GM12878 (cell line): ENCODE measurements around the gene CHRDL2. TPM values are rescaled to one million over a fixed set of nuclear protein-coding genes. Genes with fewer than 3 reads are reported as not detected.

ENCODE experiments used
- ATAC-seq: fragments of 200-7000 bp; cut with Tn5 transposase; 3 replicates; pipeline ENCODE4 v1.9.1; 2020; ENCODE audit warnings: mild to moderate bottlenecking, moderate library complexity
- BruUV-seq: library from RNA; stranded (reverse); fragments of 400-500 nt; replicated peaks from 2 replicates; lab custom pipeline; 2021; lab: Mats Ljungman, UMichigan
- CTCF ChIA-PET: fragments of 300-600 bp; sonication (Branson Sonifier 250); formaldehyde crosslinking; extraction: SDS; loops from one replicate; lab custom pipeline; 2021; ENCODE audit warnings: inconsistent platforms; lab: Yijun Ruan, JAX
- POLR2A ChIA-PET: fragments of 350-600 bp; formaldehyde crosslinking; extraction: SDS; loops from one replicate; lab custom pipeline; 2021; ENCODE audit warnings: inconsistent platforms; lab: Charles Lee
- RAD21 ChIA-PET: fragments of 300-600 bp; sonication (Branson Sonifier 250); formaldehyde crosslinking; loops from one replicate; lab custom pipeline; 2023; ENCODE audit warnings: antibody characterized with exemption; ENCODE audit not compliant: unreplicated experiment; lab: Charles Lee
- SMC1A ChIA-PET: fragments of 300-600 bp; sonication (Branson Sonifier 250); formaldehyde crosslinking; loops from one replicate; lab custom pipeline; 2023; ENCODE audit not compliant: unreplicated experiment, uncharacterized antibody; lab: Charles Lee
- DNase-seq: peaks from one replicate; pipeline ENCODE4 v3.0.0-alpha.2; 2011; ENCODE audit warnings: low read depth, low spot score
- FAIRE-seq: peaks from 3 replicates; lab custom pipeline; 2011; peaks lifted over from hg19 to GRCh38; lab: Jason Lieb, UNC
- H2AFZ ChIP-seq: 2 replicates; pipeline ENCODE4 v1.6.0; 2011; ENCODE audit warnings: low read depth, low read length, control low read depth; ENCODE audit not compliant: control insufficient read depth
- H3K27ac ChIP-seq: 2 replicates; pipeline ENCODE4 v1.5.1; 2011; ENCODE audit warnings: control low read depth; ENCODE audit not compliant: control insufficient read depth, insufficient read depth
- H3K27me3 ChIP-seq, 2 experiments: replicated peaks in 1 of 2; 2 replicates each; pipeline versions ENCODE4 v1.6.0 to v1.6.1; 2011; ENCODE audit warnings: low read length in 1 of 2; ENCODE audit not compliant: control insufficient read depth in 2 of 2, insufficient read depth in 2 of 2
- H3K36me3 ChIP-seq, 2 experiments: 2 replicates each; pipeline ENCODE4 v1.5.1; 2011; ENCODE audit warnings: low read length in 1 of 2; ENCODE audit not compliant: control insufficient read depth in 2 of 2, insufficient read depth in 2 of 2
- H3K4me1 ChIP-seq: 2 replicates; pipeline ENCODE4 v1.6.1; 2011; ENCODE audit warnings: mild to moderate bottlenecking, low read length, moderate library complexity, mixed read lengths; ENCODE audit not compliant: control insufficient read depth, insufficient read depth
- H3K4me2 ChIP-seq: 2 replicates; pipeline ENCODE4 v1.6.0; 2011; ENCODE audit warnings: control low read depth; ENCODE audit not compliant: control insufficient read depth, insufficient read depth
- H3K4me3 ChIP-seq: fragments of 200-600 bp; sonication (generic); 2 replicates; pipeline ENCODE4 v1.5.1; 2016
- H3K79me2 ChIP-seq: 2 replicates; pipeline ENCODE4 v1.6.0; 2011; ENCODE audit warnings: low read length; ENCODE audit not compliant: control insufficient read depth, insufficient read depth
- H3K9ac ChIP-seq: 2 replicates; pipeline ENCODE4 v1.8.0; 2011; ENCODE audit warnings: low read length, control low read depth, mixed read lengths; ENCODE audit not compliant: control insufficient read depth, insufficient read depth
- H3K9me3 ChIP-seq: replicated peaks from 3 replicates; pipeline ENCODE4 v1.5.1; 2011; ENCODE audit warnings: mild to moderate bottlenecking, low read length; ENCODE audit not compliant: control insufficient read depth, insufficient read depth
- H4K20me1 ChIP-seq: 2 replicates; pipeline ENCODE4 v1.6.0; 2011; ENCODE audit not compliant: control insufficient read depth, insufficient read depth
- BRCA1 ChIP-seq: IDR thresholded peaks from 2 replicates; pipeline ENCODE4 v1.6.1; 2011; ENCODE audit warnings: low read depth, low read length, improper control_type of control experiment
- EED ChIP-seq: sonication (generic); IDR thresholded peaks from 2 replicates; pipeline ENCODE4 v1.6.1; 2016; ENCODE audit warnings: antibody characterized with exemption, low read depth
- EP300 ChIP-seq, 2 experiments: fragments of 150-350 bp in 1 of 2; IDR thresholded peaks; 2 replicates each; pipeline ENCODE4 v1.6.1; 2011 to 2012; ENCODE audit warnings: low read depth in 2 of 2, low read length in 2 of 2, borderline replicate concordance in 1 of 2, improper control_type of control experiment in 1 of 2, inconsistent platforms in 1 of 2; ENCODE audit not compliant: control insufficient read depth in 1 of 2
- FOXM1 ChIP-seq: IDR thresholded peaks from 2 replicates; pipeline ENCODE4 v1.6.1; 2012; ENCODE audit warnings: low read depth, mild to moderate bottlenecking, inconsistent platforms, low read length, moderate library complexity
- LARP7 ChIP-seq: fragments of 450-650 bp; IDR thresholded peaks from 2 replicates; pipeline ENCODE4 v1.6.1; 2017; ENCODE audit warnings: mild to moderate bottlenecking
- NRF1 ChIP-seq: conservative IDR thresholded peaks from 2 replicates; pipeline ENCODE4 v1.6.1; 2011; ENCODE audit warnings: mild to moderate bottlenecking, low read depth, low read length, improper control_type of control experiment
- RUNX3 ChIP-seq: IDR thresholded peaks from 2 replicates; pipeline ENCODE4 v1.6.1; 2012; ENCODE audit warnings: low read length, inconsistent platforms
- SPI1 ChIP-seq: IDR thresholded peaks from 2 replicates; pipeline ENCODE4 v1.6.1; 2011; ENCODE audit warnings: low read depth, mild to moderate bottlenecking, low read length, moderate library complexity, borderline replicate concordance; ENCODE audit not compliant: insufficient read depth
- SUZ12 ChIP-seq: fragments of 200-600 bp; sonication (generic); IDR thresholded peaks from one replicate; pipeline ENCODE4 v1.6.1; 2018; ENCODE audit warnings: antibody characterized with exemption, mild to moderate bottlenecking; ENCODE audit not compliant: unreplicated experiment
- TARDBP ChIP-seq: IDR thresholded peaks from 2 replicates; pipeline ENCODE4 v1.6.1; 2016; ENCODE audit warnings: borderline replicate concordance
- WGBS: methylation state at CpG from one replicate; pipeline ENCODE4 v1.1.6; 2016; ENCODE audit warnings: low lambda C conversion rate; ENCODE audit not compliant: insufficient replicate concordance, insufficient coverage; ENCODE audit errors: missing lambda C conversion rate; 5-methylcytosine and 5-hydroxymethylcytosine counted together
- in situ Hi-C: fragments of 300-500 bp; cut with MboI; formaldehyde crosslinking; loops from 9 replicates; pipeline ENCODE4 v1.14.3; 2018; ENCODE audit warnings: mixed read lengths
- intact Hi-C: fragments of 100-400 bp; cut with micrococcal nuclease; formaldehyde crosslinking; loops from one replicate; pipeline ENCODE4 v1.14.2; 2022; ENCODE audit not compliant: unreplicated experiment
- polyA plus RNA-seq, 11 experiments: library from polyadenylated mRNA; depleted of rRNA in 4 of 11; unstranded in 6 of 11; stranded (reverse) in 5 of 11; fragments of >200 nt; fragmentation: Nextera tagmentation in 4 of 11; fragmentation: Illumina TruSeq in 1 of 11; extraction: Ambion mirVana in 4 of 11; extraction: Trizol in 1 of 11; gene quantifications; 1 replicate in 1 of 11; 2 replicates in 10 of 11; pipeline versions ENCODE4 v1.2.1 to v1.2.3, GENCODE V29; 2011 to 2016; ENCODE audit warnings: inconsistent platforms in 2 of 11, missing spikeins in 2 of 11, low read depth in 1 of 11
- total RNA-seq, 4 experiments: library from RNA; depleted of rRNA in 3 of 4; stranded (reverse); fragments of >200 nt in 3 of 4; fragmentation: Illumina TruSeq in 1 of 4; extraction: Trizol in 1 of 4; gene quantifications; 2 replicates each; pipeline versions ENCODE4 v1.2.1 to v1.2.3, GENCODE V29; 2013 to 2021
- TF ChIP-seq, protein P1 (sequence below): IDR thresholded peaks from 2 replicates; pipeline ENCODE4 v1.6.1; 2011; ENCODE audit warnings: mild to moderate bottlenecking, low read depth, low read length, moderate library complexity; ENCODE audit not compliant: insufficient replicate concordance

Gene CHRDL2
- total and polyA plus RNA-seq, 10 of the 15 experiments (the other 5 are each of a cell fraction or from before 2014, with no cell fraction given): not detected

- Histone ChIP-seq H3K36me3 (no peaks in the 10 kb centered on the region), H3K27ac (no peak overlapping the region), H3K27me3 (peaks cover 0 to 3% of the 10 kb centered on the region in 2 experiments; a peak in 2 of 4 replicates), H2AFZ (no peak overlapping the region), H3K4me3 (no peak overlapping the region), H3K9me3 (no peaks in the 10 kb centered on the region), H3K4me2 (no peak overlapping the region), H3K4me1 (no peaks in the 10 kb centered on the region), H3K79me2 (no peaks in the 10 kb centered on the region)
- CTCF ChIA-PET: no interaction called here
- SMC1A ChIA-PET: no interaction called here
- no peak for ATAC-seq
- RAD21 ChIA-PET: no interaction called here
- POLR2A ChIA-PET: no interaction called here
- no peak for FAIRE-seq
- intact Hi-C loops: no loop called here
- no peak for DNase-seq
- BruUV-seq: no TSS peak
- 43% methylated on average over 5 of the region's 5 CpGs for WGBS
- TF ChIP-seq RUNX3 (no peak), EP300 (IDR thresholded peaks at IDR 0.05; ENCODE audit: borderline replicate concordance in 1 of 2, control insufficient read depth in 1 of 2, low read depth in 2 of 2, low read length in 2 of 2) (no peak), NRF1 (no peak), BRCA1 (no peak), SUZ12 (no peak), EED (no peak), FOXM1 (no peak), LARP7 (no peak), TARDBP (no peak), SPI1 (no peak)
- TF ChIP-seq, protein P1, sequence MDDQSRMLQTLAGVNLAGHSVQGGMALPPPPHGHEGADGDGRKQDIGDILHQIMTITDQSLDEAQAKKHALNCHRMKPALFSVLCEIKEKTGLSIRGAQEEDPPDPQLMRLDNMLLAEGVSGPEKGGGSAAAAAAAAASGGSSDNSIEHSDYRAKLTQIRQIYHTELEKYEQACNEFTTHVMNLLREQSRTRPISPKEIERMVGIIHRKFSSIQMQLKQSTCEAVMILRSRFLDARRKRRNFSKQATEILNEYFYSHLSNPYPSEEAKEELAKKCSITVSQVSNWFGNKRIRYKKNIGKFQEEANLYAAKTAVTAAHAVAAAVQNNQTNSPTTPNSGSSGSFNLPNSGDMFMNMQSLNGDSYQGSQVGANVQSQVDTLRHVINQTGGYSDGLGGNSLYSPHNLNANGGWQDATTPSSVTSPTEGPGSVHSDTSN: no peak
- TF ChIP-seq, all 136 proteins: peak for 0
- H4K20me1 ChIP-seq: no peaks in the 10 kb centered on the region
- in situ Hi-C loops: no loop called here
- no peak overlapping the region for H3K9ac ChIP-seq
These were observed 12.2 kb downstream of the CHRDL2 start for GRCh38 chr11:74719011-74719410.
